Stimulated activated CD4-positive, alpha-beta T cell treated with anti-CD3 and anti-CD28 coated beads, Interleukin-12 subunit alpha, Interleukin-12 subunit beta, amount 100 ng/mL, for 4 hours (primary cell): Measurements from ENCODE around the gene USP6NL.

ENCODE experiments used
- DNase-seq: peaks from one replicate; pipeline ENCODE4 v3.0.0-alpha.2; 2020

USP6NL gene

DNA sequence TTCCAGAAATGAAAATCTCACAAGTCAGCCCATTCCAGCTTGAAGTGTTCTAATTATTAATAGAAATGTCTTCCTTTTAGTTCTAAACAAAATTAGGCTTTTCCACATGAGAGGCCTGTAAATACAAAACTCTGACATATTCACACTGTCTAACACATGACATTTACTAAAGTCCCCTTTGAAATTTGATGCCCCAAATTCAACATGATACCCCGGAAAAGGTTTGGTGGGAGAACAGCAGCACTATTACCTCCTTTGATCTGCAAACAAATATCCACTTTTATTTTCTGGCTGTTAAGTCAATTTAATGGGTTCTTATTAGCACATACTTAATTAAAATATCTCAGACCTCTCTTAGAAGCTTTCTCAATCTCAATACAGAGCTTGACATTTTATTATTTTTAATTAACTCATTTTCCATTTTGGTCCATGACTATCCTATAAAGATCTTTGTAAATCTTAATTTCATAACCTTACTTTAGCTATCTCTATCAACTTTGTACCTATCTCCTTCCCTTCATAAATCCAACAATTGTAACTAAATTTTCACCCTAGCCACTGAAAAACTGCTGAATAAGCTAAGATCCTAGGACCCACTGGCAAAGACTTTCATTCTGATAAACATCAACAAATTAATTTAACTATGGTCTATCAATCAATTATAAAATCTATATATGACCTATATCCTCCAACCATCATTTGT lies 63.2 kb downstream of the USP6NL start:
- DNase-seq: no peak

DNA sequence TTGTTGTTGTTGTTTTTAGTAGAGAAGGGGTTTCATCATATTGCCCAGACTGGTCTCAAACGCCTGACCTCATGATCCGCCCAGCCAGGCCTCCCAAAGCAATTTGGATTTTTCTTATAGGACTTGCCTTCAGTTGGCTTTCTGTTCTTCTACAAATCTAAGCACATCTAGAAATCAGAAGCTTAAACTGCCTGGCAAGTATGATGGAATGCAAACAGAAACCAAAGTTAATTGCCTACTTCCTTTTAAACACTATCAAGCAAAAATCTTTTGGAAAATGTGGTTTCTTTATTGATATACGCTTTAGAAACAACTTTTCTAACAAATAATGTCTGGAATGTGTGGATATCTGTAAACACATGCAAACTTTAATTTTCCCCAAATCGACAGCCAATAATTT lies 64.9 kb downstream of the USP6NL start:
- DNase-seq: no peak

DNA sequence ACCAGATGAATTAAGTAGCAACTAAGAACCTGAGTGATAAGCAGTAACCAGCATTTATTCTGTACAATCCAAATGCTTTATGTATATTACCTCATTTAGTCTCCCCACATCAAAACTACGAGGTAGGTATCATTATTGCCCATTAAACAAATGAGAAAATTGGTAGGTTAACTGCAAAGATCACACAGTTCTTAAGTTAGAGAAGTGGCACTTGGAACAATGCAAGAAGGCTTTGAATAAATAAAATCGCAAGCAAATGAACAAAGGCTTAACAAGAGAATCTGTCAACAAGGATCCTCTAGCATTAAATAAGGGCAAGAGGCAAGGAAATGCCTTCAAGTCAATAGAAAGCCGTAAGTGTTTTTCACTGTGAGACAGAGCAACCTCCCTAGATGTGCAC lies 70.2 kb downstream of the USP6NL start:
- no peak for DNase-seq

DNA sequence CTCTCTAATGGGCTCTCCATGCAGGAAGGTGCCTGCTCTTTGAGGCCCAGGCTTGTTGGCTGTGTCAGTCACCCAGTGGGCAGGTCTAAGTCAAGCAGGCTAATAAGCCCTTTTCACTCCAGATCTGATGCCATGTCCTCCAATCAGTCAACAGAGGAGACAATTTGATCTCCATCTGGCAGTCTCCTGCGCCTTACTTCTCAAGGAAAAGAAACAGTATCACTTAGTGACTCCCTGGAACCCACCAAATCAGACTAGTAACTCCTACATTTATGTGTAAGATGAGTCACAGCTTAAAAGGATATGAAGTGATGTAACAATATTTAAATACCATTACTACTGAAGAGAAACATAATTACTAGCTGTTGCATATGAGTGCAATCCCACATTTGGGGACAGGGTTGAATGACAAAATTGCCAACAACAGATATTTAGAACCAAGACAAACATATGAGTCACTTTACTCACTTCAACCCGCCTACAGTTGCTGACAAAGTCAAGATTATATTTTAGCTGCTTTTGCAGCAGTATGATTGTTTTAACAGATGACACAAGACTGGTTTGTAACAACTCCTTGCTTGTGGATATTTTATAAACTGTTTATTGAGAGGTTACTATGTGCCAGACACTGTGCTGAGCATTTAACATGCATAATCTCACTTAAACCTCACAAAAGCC lies 72.1 kb downstream of the USP6NL start:
- no peak for DNase-seq

DNA sequence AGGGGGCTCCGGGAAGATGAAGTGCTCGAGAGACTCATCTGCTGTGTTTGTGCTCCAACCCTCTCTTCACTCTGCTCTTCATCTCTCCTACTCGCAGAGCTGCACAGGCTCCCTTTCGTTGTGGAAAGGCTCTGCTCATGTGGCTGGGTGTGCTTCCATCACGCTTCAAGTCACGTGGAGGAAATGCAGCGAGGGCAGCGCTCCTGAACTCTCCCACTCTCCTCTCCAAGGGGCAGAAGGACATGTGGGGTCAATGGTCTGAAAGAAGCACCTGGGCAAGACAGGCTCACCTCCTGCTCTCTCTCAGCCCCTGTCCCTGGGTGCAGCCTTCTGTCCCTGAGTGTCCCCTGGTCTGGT lies 72.6 kb downstream of the USP6NL start:
- DNase-seq: no peak

GRCh38 chr10:11536228-11536627 lies 75.2 kb downstream of the USP6NL start:
- DNase-seq: no peak

DNA sequence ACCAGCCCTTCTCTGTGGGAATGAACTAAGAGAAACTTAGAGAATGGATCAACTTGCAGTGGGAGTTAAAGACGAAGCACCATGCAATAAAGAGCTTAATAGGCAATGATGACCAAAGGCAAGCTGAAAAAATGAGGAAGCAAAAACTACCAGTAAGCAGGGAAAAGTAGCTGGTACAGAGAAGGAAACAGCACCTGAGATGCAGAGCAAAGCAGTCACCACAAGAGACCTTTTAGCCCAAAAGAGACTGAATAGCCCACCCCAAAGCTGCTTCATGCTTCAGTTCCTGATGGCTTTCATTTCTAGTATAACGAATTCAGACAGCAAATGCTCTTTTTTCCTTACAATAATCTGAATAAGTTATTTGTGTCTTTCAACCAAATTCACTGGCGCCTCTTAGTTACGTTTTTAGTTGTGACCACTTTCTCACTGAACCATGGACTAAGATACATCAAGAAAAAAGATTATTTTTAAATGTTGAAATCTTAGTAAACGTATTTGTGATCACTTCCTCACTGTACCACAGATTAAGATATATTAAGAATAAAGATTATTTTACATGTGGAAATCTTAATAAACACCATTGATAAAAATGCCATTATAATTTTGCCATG lies 76.0 kb downstream of the USP6NL start:
- DNase-seq: no peak

DNA sequence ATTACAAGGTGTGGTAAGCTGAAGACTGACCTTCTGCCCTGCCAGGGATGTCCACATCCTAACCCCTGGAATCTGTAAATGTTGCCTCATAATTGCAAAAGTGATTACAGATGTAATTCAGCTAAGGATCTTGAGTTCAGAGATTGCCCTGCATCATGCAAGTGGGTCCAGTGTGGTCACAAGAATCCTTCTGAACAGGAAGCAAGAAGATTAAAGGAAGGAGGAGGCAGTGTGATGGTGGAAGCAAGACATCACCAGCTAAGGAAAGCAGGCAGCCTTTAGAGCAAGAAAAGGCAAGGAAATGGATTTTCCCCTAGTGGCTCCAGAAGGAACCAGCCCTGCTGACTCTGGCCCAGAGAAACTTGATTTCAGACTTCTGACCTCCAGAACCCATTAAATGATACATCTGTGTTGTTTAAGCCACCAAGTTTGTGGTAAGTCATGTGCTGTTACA lies 78.1 kb downstream of the USP6NL start:
- no peak for DNase-seq

- no peak for DNase-seq
Measured at GRCh38 chr10:11532306-11532705, 79.1 kb downstream of the USP6NL start.

DNA sequence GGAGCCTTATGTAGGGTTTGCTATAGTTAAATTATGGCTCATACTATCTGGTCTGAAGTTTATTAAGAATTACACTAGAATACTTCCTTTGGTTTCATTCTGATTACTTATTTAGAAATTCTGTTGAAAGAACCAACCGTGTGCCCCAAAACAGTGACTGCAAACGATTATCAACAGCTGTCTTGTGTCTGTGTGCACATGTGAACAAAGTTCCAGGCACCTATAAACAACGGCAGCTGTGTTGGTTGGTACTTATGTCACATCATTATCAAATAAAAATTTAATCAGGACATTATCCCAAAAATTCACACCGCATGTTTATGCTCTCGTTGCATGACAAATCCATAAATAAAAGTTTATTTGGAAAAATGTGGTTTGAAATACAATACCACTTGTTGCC lies 80.6 kb downstream of the USP6NL start:
- DNase-seq: no peak

GRCh38 chr10:11529276-11529903 lies 82.1 kb downstream of the USP6NL start:
- DNase-seq: no peak

- DNase-seq: no peak
Measured at GRCh38 chr10:11528286-11528685, 83.2 kb downstream of the USP6NL start.

GRCh38 chr10:11527691-11528255 lies 83.7 kb downstream of the USP6NL start:
- no peak for DNase-seq

DNA sequence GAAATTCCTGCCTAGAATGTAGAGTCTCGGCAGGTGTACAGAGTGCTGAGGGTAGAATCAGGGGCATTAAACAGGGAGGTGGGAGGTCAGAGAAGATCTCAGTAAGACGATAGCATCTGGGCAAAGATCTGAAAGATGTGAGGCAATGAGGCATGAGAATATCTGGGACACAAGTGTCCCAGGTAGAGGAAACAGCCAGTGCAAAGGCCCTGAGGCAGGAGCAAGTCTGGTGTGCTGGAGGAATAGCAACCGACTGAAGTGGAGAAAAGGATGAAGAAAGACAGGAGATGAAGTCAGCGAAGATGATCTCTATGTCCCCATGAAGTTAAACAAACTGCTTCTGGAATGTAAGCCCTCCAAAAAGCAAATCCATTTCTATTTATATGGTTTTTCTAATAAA lies 84.4 kb downstream of the USP6NL start:
- no peak for DNase-seq

- DNase-seq: no peak
Measured at GRCh38 chr10:11525503-11525902, 85.9 kb downstream of the USP6NL start.

- DNase-seq: no peak
Measured at GRCh38 chr10:11522821-11523245, 88.6 kb downstream of the USP6NL start.

- no peak for DNase-seq
Measured at GRCh38 chr10:11521860-11522259, 89.6 kb downstream of the USP6NL start.

DNA sequence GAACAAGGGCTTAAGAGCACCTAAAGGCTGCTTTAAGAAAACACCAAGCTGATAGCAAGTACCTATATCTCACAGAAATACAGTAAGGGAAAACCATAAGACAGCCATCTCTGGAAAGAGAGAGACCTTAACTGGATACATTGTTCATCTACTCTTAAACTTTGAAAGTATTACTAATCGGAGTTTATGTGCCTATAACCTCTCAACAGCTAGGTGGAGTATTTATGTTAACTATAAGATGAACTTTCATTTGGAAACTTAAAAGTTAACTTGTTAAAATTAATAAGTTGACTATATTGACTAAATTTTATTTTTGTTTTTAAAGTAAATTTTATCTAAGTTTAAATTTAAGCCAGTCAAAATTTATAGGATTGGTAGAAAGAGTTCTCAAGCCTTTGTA lies 90.6 kb downstream of the USP6NL start:
- DNase-seq: no peak

DNA sequence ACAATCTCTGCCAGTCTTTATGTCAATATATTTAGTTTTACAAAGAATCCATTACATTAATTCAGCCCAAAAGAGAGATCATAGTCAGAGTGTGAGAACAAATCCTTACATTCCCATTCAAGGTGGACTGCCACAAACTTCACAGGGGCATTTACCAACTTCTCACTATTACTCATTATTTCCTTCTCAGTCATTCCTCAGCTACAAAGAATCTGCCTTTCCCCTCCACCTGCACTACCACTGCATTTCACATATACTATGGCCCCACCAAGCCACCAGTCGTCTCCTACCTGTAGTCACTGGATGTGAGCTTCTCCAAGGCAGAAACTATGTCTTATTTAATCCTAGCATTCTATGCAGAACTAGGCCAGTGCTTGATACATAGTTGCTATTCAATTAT lies 94.3 kb downstream of the USP6NL start:
- no peak for DNase-seq

DNA sequence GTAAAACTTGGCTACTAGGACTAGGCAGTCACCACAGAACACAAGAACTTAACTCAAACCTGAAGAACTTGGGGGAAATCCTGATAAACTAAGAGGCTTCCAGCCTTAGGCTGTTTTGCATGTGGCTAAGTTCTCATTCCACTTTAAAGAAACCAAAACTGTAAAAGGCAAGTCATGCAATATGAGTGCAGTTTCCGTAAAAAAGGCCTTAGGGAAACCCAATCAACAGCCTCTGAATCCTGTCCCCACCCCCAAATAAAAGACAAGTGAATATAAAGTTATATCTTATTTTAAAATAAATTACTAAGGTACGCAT lies 95.1 kb downstream of the USP6NL start:
- no peak for DNase-seq

GRCh38 chr10:11515596-11516430 lies 95.6 kb downstream of the USP6NL start:
- DNase-seq: no peak

- DNase-seq: no peak
Measured at GRCh38 chr10:11513727-11514126, 97.7 kb downstream of the USP6NL start.

GRCh38 chr10:11512596-11512995 lies 98.9 kb downstream of the USP6NL start:
- no peak for DNase-seq
